Astrocyte (in vitro differentiated cells and primary cell): ENCODE measurements around the gene SEMA3F. TPM values are rescaled to one million over a fixed set of nuclear protein-coding genes. Genes with fewer than 3 reads are reported as not detected.

Source experiments
- DNase-seq: peaks from one replicate; pipeline ENCODE4 v3.0.0-alpha.2; 2010; ENCODE audit warnings: low read depth
- FAIRE-seq: peaks from 2 replicates; lab custom pipeline; 2011; peaks lifted over from hg19 to GRCh38; lab: Jason Lieb, UNC
- H2AFZ ChIP-seq: 2 replicates; pipeline ENCODE4 v1.6.0; 2012; ENCODE audit warnings: low read depth, low read length, inconsistent platforms
- H3K27ac ChIP-seq: 2 replicates; pipeline ENCODE4 v1.5.1; 2011; ENCODE audit warnings: low read depth, low read length, inconsistent platforms
- H3K27me3 ChIP-seq: 2 replicates; pipeline ENCODE4 v1.6.0; 2011; ENCODE audit warnings: low read length, inconsistent platforms; ENCODE audit not compliant: insufficient read depth
- H3K36me3 ChIP-seq: 2 replicates; pipeline ENCODE4 v1.5.1; 2011; ENCODE audit warnings: low read length, inconsistent platforms; ENCODE audit not compliant: insufficient read depth
- H3K4me1 ChIP-seq: 2 replicates; pipeline ENCODE4 v1.5.1; 2011; ENCODE audit warnings: low read length, inconsistent platforms; ENCODE audit not compliant: insufficient read depth
- H3K4me2 ChIP-seq: 2 replicates; pipeline ENCODE4 v1.6.0; 2012; ENCODE audit warnings: low read length, inconsistent platforms
- H3K4me3 ChIP-seq: 2 replicates; pipeline ENCODE4 v1.5.1; 2011; ENCODE audit warnings: low read depth, mild to moderate bottlenecking, low read length, inconsistent platforms; ENCODE audit not compliant: insufficient read depth
- H3K79me2 ChIP-seq: 2 replicates; pipeline ENCODE4 v1.6.0; 2012; ENCODE audit warnings: mild to moderate bottlenecking, low read length, inconsistent platforms; ENCODE audit not compliant: insufficient read depth
- H3K9ac ChIP-seq: 2 replicates; pipeline ENCODE4 v1.6.0; 2012; ENCODE audit warnings: mild to moderate bottlenecking, low read length, inconsistent platforms
- H3K9me3 ChIP-seq: 2 replicates; pipeline ENCODE4 v1.5.1; 2012; ENCODE audit warnings: low read depth, mild to moderate bottlenecking, low read length, inconsistent platforms; ENCODE audit not compliant: insufficient read depth
- H4K20me1 ChIP-seq: 2 replicates; pipeline ENCODE4 v1.6.0; 2012; ENCODE audit warnings: low read length, inconsistent platforms; ENCODE audit not compliant: insufficient read depth
- H3K27ac Mint-ChIP-seq: one replicate; pipeline ENCODE4 v1.8.0; 2021; ENCODE audit warnings: mild to moderate bottlenecking, mixed read lengths; ENCODE audit not compliant: unreplicated experiment
- H3K27me3 Mint-ChIP-seq: one replicate; pipeline ENCODE4 v1.8.0; 2021; ENCODE audit warnings: low read depth, mixed read lengths; ENCODE audit not compliant: unreplicated experiment
- H3K36me3 Mint-ChIP-seq: one replicate; pipeline ENCODE4 v1.8.0; 2021; ENCODE audit warnings: low read depth, mixed read lengths; ENCODE audit not compliant: unreplicated experiment
- H3K4me1 Mint-ChIP-seq: one replicate; pipeline ENCODE4 v1.8.0; 2021; ENCODE audit warnings: low read depth, mixed read lengths; ENCODE audit not compliant: unreplicated experiment
- H3K4me3 Mint-ChIP-seq: one replicate; pipeline ENCODE4 v1.8.0; 2021; ENCODE audit warnings: mild to moderate bottlenecking, moderate library complexity, mixed read lengths; ENCODE audit not compliant: unreplicated experiment
- H3K9me3 Mint-ChIP-seq: one replicate; pipeline ENCODE4 v1.8.0; 2021; ENCODE audit warnings: mild to moderate bottlenecking, mixed read lengths; ENCODE audit not compliant: unreplicated experiment
- EZH2 ChIP-seq: IDR thresholded peaks from 2 replicates; pipeline ENCODE4 v1.6.1; 2012; ENCODE audit warnings: mild to moderate bottlenecking, low read length, inconsistent platforms; ENCODE audit not compliant: insufficient read depth
- total RNA-seq: library from RNA; stranded (reverse); gene quantifications from 2 replicates; pipeline ENCODE4 v1.2.1, GENCODE V29; 2021
- TF ChIP-seq, protein P1 (sequence below): IDR thresholded peaks from 2 replicates; pipeline ENCODE4 v1.5.1; 2011; ENCODE audit warnings: low read depth, mild to moderate bottlenecking, inconsistent platforms, low read length, moderate library complexity; ENCODE audit not compliant: insufficient read depth

Gene SEMA3F
- total RNA-seq, 1 donor from 2014 or later = 6.6 TPM

DNA sequence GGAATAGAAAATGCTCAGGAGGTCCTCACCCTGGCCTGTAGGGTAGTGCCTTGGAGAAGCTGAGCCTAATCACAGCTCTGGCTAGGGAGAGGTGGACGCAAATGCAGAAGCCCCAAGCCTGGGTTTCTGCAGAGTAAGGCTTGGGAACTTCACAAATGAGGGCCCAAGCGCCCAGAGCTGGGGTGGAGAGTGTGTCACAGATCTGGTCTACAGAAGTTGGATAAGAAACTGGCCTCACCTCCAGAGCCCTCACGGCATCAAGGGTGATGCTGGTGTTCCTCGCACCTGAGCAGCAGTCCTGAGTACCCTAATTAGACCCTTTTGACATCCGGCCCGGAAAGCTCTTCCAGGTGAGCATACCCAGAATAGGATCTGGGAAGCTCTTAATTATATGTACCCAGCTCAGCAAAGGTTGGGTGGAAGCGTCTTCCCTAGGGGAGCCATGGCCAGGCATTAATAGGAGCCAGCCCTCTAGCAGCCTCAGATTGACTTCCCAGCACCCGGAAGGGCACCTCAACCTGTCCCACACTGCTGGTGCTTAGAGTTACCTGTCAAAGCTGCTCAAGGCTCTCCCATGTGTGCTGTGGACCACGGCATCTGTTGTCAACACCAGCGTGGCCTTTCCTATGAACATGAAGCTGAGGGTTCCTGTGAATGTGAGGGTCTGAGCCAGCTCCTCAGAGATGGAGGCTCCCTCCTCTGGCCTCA, 34.6 kb upstream of the SEMA3F start:
- no peak overlapping the region for H3K27ac Mint-ChIP-seq

GRCh38 chr3:50121072-50122032, 33.8 kb upstream of the SEMA3F start:
- H3K27ac ChIP-seq = no peak overlapping the region
- FAIRE-seq (peak; percentile 84), DNase-seq (peak; percentile 47)
- no peak for TF ChIP-seq EZH2
- TF ChIP-seq, protein P1, sequence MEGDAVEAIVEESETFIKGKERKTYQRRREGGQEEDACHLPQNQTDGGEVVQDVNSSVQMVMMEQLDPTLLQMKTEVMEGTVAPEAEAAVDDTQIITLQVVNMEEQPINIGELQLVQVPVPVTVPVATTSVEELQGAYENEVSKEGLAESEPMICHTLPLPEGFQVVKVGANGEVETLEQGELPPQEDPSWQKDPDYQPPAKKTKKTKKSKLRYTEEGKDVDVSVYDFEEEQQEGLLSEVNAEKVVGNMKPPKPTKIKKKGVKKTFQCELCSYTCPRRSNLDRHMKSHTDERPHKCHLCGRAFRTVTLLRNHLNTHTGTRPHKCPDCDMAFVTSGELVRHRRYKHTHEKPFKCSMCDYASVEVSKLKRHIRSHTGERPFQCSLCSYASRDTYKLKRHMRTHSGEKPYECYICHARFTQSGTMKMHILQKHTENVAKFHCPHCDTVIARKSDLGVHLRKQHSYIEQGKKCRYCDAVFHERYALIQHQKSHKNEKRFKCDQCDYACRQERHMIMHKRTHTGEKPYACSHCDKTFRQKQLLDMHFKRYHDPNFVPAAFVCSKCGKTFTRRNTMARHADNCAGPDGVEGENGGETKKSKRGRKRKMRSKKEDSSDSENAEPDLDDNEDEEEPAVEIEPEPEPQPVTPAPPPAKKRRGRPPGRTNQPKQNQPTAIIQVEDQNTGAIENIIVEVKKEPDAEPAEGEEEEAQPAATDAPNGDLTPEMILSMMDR = peak; percentile 78
- peaks cover 27% of the 10 kb centered on the region for H3K36me3 ChIP-seq
- H3K4me3 ChIP-seq = no peak overlapping the region
- no peaks in the 10 kb centered on the region for H3K79me2 ChIP-seq
- H4K20me1 ChIP-seq = peaks cover 61% of the 10 kb centered on the region
- H3K9me3 Mint-ChIP-seq = no peaks in the 10 kb centered on the region
- no peaks in the 10 kb centered on the region for H3K27me3 ChIP-seq
- no peaks in the 10 kb centered on the region for H3K9me3 ChIP-seq
- H3K4me1 Mint-ChIP-seq = peaks cover 5% of the 10 kb centered on the region
- peaks cover 16% of the 10 kb centered on the region for H3K36me3 Mint-ChIP-seq
- H3K4me1 ChIP-seq = peaks cover 7% of the 10 kb centered on the region
- H3K27ac Mint-ChIP-seq = no peak overlapping the region
- no peak overlapping the region for H3K9ac ChIP-seq
- no peak overlapping the region for H3K4me3 Mint-ChIP-seq
- no peak overlapping the region for H2AFZ ChIP-seq
- H3K27me3 Mint-ChIP-seq = no peaks in the 10 kb centered on the region
- H3K4me2 ChIP-seq = no peak overlapping the region

More for the DNA sequence above, 34.6 kb upstream of the SEMA3F start:
- H3K4me3 Mint-ChIP-seq = no peak overlapping the region
- H3K27me3 Mint-ChIP-seq = no peaks in the 10 kb centered on the region
- no peaks in the 10 kb centered on the region for H3K9me3 ChIP-seq
- no peak overlapping the region for H3K4me2 ChIP-seq
- H2AFZ ChIP-seq = no peak overlapping the region
- no peak overlapping the region for H3K9ac ChIP-seq
- H4K20me1 ChIP-seq = peaks cover 69% of the 10 kb centered on the region
- no peak for DNase-seq
- no peak for TF ChIP-seq EZH2
- TF ChIP-seq, protein P1 = no peak
- H3K9me3 Mint-ChIP-seq = no peaks in the 10 kb centered on the region
- H3K4me1 Mint-ChIP-seq = peaks cover 2% of the 10 kb centered on the region
- H3K4me1 ChIP-seq = peaks cover 7% of the 10 kb centered on the region
- H3K36me3 ChIP-seq = peaks cover 35% of the 10 kb centered on the region
- no peak overlapping the region for H3K27ac ChIP-seq
- H3K27me3 ChIP-seq = no peaks in the 10 kb centered on the region
- H3K36me3 Mint-ChIP-seq = peaks cover 19% of the 10 kb centered on the region
- no peak overlapping the region for H3K4me3 ChIP-seq
- no peaks in the 10 kb centered on the region for H3K79me2 ChIP-seq
- FAIRE-seq = no peak
